Glutamatergic neuron (in vitro differentiated cells): Measurements from ENCODE around the gene IL31RA. TPM values are rescaled to one million over a fixed set of nuclear protein-coding genes. Genes with fewer than 3 reads are reported as not detected.

Experiments used
- DNase-seq: peaks from one replicate; pipeline ENCODE4 v3.0.0; 2022
- H3K27ac Mint-ChIP-seq: one replicate; pipeline ENCODE4 v1.8.0; 2020; ENCODE audit warnings: mild to moderate bottlenecking, mixed read lengths, inconsistent platforms; ENCODE audit not compliant: unreplicated experiment
- H3K27me3 Mint-ChIP-seq: one replicate; pipeline ENCODE4 v1.8.0; 2020; ENCODE audit warnings: mild to moderate bottlenecking, moderate library complexity, mixed read lengths, inconsistent platforms; ENCODE audit not compliant: unreplicated experiment
- H3K36me3 Mint-ChIP-seq: one replicate; pipeline ENCODE4 v1.8.0; 2020; ENCODE audit warnings: mild to moderate bottlenecking, mixed read lengths, inconsistent platforms; ENCODE audit not compliant: unreplicated experiment
- H3K4me1 Mint-ChIP-seq: one replicate; pipeline ENCODE4 v1.8.0; 2020; ENCODE audit warnings: mild to moderate bottlenecking, low read depth, mixed read lengths, inconsistent platforms; ENCODE audit not compliant: unreplicated experiment
- H3K4me3 Mint-ChIP-seq: one replicate; pipeline ENCODE4 v1.8.0; 2020; ENCODE audit warnings: mild to moderate bottlenecking, mixed read lengths, inconsistent platforms; ENCODE audit not compliant: unreplicated experiment
- H3K9me3 Mint-ChIP-seq: one replicate; pipeline ENCODE4 v1.8.0; 2020; ENCODE audit warnings: mild to moderate bottlenecking, moderate library complexity, mixed read lengths, inconsistent platforms; ENCODE audit not compliant: unreplicated experiment
- total RNA-seq: library from RNA; stranded (reverse); fragmentation: NEBNext Ultra II Directional; extraction: Animal tissue kit (Norgen Biotek cat#: 25700); gene quantifications from one replicate; pipeline ENCODE4 v1.2.1, GENCODE V29; 2021; ENCODE audit not compliant: unreplicated experiment
- TF ChIP-seq, protein P1 (sequence below): fragments of 200-600 bp; sonication (generic); IDR thresholded peaks from one replicate; pipeline ENCODE4 v1.5.0; 2021; ENCODE audit not compliant: partially characterized antibody, unreplicated experiment

The IL31RA gene
- total RNA-seq, 1 donor from 2014 or later = not detected

DNA sequence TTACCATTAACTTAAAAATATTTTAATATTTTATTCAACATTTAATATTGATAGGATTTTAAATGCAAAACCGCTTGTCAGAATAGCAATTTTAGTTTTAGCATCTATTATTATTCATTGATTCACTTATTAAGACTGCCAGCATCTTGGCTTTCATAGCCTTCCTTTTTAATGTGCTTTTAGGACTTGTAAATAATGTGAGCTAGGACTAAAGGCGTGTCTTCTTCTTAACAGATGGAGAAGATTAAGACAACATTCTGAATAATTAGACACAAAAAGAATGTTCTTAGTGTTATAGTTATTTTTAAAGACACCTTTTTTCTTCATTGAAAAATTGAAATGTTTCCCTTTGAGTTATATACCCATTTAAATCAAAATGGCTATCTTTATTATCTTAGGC lies 6.9 kb downstream of the IL31RA start:
- no peak overlapping the region for H3K27ac Mint-ChIP-seq
- no peak overlapping the region for H3K4me3 Mint-ChIP-seq
- peaks cover 5% of the 10 kb centered on the region for H3K36me3 Mint-ChIP-seq
- H3K9me3 Mint-ChIP-seq = no peaks in the 10 kb centered on the region
- DNase-seq = no peak
- TF ChIP-seq, protein P1, sequence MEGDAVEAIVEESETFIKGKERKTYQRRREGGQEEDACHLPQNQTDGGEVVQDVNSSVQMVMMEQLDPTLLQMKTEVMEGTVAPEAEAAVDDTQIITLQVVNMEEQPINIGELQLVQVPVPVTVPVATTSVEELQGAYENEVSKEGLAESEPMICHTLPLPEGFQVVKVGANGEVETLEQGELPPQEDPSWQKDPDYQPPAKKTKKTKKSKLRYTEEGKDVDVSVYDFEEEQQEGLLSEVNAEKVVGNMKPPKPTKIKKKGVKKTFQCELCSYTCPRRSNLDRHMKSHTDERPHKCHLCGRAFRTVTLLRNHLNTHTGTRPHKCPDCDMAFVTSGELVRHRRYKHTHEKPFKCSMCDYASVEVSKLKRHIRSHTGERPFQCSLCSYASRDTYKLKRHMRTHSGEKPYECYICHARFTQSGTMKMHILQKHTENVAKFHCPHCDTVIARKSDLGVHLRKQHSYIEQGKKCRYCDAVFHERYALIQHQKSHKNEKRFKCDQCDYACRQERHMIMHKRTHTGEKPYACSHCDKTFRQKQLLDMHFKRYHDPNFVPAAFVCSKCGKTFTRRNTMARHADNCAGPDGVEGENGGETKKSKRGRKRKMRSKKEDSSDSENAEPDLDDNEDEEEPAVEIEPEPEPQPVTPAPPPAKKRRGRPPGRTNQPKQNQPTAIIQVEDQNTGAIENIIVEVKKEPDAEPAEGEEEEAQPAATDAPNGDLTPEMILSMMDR = no peak
- H3K4me1 Mint-ChIP-seq = no peaks in the 10 kb centered on the region
- H3K27me3 Mint-ChIP-seq = no peaks in the 10 kb centered on the region

DNA sequence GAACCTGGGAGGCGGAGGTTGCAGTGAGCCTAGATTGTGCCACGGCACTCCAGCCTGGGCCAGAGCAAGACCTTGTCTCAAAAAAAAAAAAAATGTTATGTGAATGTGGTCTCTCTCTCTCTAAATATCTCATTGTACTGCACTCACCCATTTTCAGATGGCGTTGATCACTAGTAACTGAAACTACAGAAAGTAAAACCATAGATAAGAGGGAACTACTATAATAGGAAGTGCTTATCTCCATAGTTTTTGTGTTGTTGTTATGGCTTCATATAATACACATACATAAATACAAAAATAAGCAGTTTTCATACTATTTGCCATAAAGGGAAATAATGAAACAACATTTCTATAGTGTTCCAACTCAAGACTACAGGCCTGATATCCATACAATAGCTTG lies 9.1 kb downstream of the IL31RA start:
- Mint-ChIP-seq H3K9me3 (no peaks in the 10 kb centered on the region), H3K36me3 (peaks cover 5% of the 10 kb centered on the region), H3K27ac (no peak overlapping the region), H3K4me1 (no peaks in the 10 kb centered on the region), H3K4me3 (no peak overlapping the region), H3K27me3 (no peaks in the 10 kb centered on the region)
- no peak for DNase-seq
- TF ChIP-seq, protein P1 = no peak

DNA sequence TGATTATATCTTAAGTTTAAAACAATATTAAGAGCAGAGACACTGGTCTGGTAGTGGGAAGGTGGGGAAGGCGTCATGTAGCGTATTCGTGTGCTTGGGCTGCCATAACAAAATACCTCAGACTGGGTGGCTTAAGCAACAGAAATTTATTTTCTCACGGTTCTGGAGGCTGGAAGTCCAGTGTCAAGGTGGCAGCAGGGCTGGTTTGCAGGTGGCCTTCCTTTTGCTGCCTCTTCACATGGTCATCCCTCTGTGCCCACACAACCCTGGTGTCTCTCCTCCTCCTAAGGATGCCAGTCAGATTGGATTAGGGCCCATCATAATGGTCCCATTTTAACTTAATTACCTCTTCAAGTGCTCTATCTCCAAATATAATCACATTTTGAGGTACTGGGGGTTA lies 9.6 kb downstream of the IL31RA start:
- Mint-ChIP-seq H3K27me3 (no peaks in the 10 kb centered on the region), H3K4me1 (no peaks in the 10 kb centered on the region), H3K9me3 (no peaks in the 10 kb centered on the region), H3K27ac (no peak overlapping the region), H3K36me3 (peaks cover 5% of the 10 kb centered on the region), H3K4me3 (no peak overlapping the region)
- TF ChIP-seq, protein P1 = no peak
- DNase-seq = no peak

DNA sequence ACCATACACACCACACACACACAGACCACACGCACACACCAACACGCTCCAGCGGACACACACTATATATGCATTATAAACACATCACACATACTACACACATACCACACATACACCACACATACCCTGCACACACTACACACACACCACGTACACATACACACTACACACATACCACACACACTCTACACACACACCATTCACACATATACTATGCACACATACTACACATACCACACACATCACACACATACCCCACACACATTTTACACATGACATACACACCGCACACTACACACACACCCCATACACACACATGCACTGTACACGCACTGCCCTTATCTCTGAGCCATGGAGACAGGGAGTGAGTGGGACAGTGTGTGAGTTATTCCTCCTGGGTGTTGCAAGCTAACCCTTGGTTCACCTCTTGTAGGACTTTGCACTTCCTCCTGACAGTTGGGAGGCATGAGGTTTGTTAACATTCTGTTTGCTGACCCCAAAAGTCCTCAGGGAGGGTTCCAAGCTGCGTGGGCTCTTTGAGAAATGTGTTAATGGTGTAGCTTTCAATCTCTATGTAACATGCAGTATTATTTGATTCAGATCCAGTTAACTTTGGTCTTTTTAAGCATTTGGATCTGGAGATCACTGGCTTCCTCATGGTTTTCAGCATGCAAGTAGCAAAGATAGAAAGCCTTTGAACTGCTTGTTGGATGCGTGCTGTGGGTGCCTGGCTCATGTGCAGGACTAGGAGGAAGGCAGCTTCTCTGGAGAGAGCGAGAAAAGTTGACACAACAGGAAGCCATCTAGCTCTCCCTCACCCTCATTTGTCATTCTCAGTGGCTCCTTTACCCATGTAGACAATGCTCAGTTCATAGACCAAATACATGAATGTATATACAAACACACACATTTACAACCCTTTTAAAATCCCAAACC lies 13.7 kb downstream of the IL31RA start:
- Mint-ChIP-seq H3K27ac (no peak overlapping the region), H3K9me3 (no peaks in the 10 kb centered on the region), H3K4me3 (no peak overlapping the region), H3K36me3 (peaks cover 5% of the 10 kb centered on the region), H3K4me1 (no peaks in the 10 kb centered on the region), H3K27me3 (peaks cover 2% of the 10 kb centered on the region)
- DNase-seq = no peak
- TF ChIP-seq, protein P1 = no peak

DNA sequence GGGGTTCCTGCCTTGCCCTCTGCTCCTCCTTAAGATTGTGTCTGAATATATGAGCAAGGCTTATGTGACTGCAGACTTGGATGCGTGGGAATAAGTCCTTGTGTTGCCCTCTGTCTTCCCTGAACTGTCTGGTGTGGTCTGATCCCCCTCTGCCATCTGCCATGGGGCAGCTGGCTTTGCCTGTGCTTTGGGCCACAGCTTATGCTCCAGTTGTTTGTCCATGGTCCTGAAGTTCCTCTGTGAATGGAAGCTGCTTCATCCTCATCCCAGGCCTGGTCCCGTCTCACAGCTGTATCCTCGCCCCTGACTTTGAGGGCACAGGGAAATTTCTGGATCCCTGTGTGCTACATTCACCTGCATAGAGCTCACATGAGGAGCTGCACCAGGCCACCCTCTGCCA lies 14.7 kb downstream of the IL31RA start:
- no peak for DNase-seq

More for the DNA sequence above, 14.7 kb downstream of the IL31RA start:
- Mint-ChIP-seq H3K4me3 (no peak overlapping the region), H3K36me3 (peaks cover 5% of the 10 kb centered on the region), H3K27ac (no peak overlapping the region), H3K4me1 (no peaks in the 10 kb centered on the region), H3K9me3 (no peaks in the 10 kb centered on the region), H3K27me3 (peaks cover 2% of the 10 kb centered on the region)
- TF ChIP-seq, protein P1 = no peak
